Measurements from ENCODE around the gene ABCB9.

ABCB9 gene

GRCh38 chr12:122929812-122930211 lies 36.5 kb downstream of the ABCB9 start:
- no peak overlapping the region for H3K27ac ChIP-seq
- no peak for DNase-seq (ENCODE audit: low spot score)
- TF ChIP-seq CTCF (IDR thresholded peaks at IDR 0.05) = no peak
- H3K4me3 ChIP-seq = no peak overlapping the region

- TF ChIP-seq CTCF (IDR thresholded peaks at IDR 0.05) = no peak
- H3K4me3 ChIP-seq = no peak overlapping the region
- H3K27ac ChIP-seq = no peak overlapping the region
- no peak for DNase-seq (ENCODE audit: low spot score)
Measured at GRCh38 chr12:122929148-122929538, 37.1 kb downstream of the ABCB9 start.

GRCh38 chr12:122928404-122929147 lies 37.7 kb downstream of the ABCB9 start:
- no peak for TF ChIP-seq CTCF (IDR thresholded peaks at IDR 0.05)
- Histone ChIP-seq H3K4me3 (no peak overlapping the region), H3K27ac (no peak overlapping the region)
- no peak for DNase-seq (ENCODE audit: low spot score)

- DNase-seq (ENCODE audit: low spot score) = no peak
- no peak for TF ChIP-seq CTCF (IDR thresholded peaks at IDR 0.05)
- H3K27ac ChIP-seq = no peak overlapping the region
- no peak overlapping the region for H3K4me3 ChIP-seq
Measured at GRCh38 chr12:122927756-122928403, 38.4 kb downstream of the ABCB9 start.

- DNase-seq (ENCODE audit: low spot score) = no peak
- no peak for TF ChIP-seq CTCF (IDR thresholded peaks at IDR 0.05)
- no peak overlapping the region for H3K4me3 ChIP-seq
- H3K27ac ChIP-seq = no peak overlapping the region
Measured at GRCh38 chr12:122921917-122922316, 44.3 kb downstream of the ABCB9 start.

- TF ChIP-seq CTCF (IDR thresholded peaks at IDR 0.05) = no peak
- DNase-seq (ENCODE audit: low spot score) = no peak
- Histone ChIP-seq H3K4me3 (no peak overlapping the region), H3K27ac (no peak overlapping the region)
Measured at GRCh38 chr12:122920687-122921086, 45.6 kb downstream of the ABCB9 start.

GRCh38 chr12:122918827-122919226 lies 47.4 kb downstream of the ABCB9 start:
- H3K27ac ChIP-seq = no peak overlapping the region
- no peak overlapping the region for H3K4me3 ChIP-seq
- DNase-seq (ENCODE audit: low spot score) = no peak
- no peak for TF ChIP-seq CTCF (IDR thresholded peaks at IDR 0.05)

All from coronary artery (tissue), 2 donors.